ENCODE results near the gene SRP14.
"Not testable (repeated sequence)": the region's sequence is repeated elsewhere in the genome, so short reads cannot be mapped to it uniquely, and the experiment has no call there.

The SRP14 gene

DNA sequence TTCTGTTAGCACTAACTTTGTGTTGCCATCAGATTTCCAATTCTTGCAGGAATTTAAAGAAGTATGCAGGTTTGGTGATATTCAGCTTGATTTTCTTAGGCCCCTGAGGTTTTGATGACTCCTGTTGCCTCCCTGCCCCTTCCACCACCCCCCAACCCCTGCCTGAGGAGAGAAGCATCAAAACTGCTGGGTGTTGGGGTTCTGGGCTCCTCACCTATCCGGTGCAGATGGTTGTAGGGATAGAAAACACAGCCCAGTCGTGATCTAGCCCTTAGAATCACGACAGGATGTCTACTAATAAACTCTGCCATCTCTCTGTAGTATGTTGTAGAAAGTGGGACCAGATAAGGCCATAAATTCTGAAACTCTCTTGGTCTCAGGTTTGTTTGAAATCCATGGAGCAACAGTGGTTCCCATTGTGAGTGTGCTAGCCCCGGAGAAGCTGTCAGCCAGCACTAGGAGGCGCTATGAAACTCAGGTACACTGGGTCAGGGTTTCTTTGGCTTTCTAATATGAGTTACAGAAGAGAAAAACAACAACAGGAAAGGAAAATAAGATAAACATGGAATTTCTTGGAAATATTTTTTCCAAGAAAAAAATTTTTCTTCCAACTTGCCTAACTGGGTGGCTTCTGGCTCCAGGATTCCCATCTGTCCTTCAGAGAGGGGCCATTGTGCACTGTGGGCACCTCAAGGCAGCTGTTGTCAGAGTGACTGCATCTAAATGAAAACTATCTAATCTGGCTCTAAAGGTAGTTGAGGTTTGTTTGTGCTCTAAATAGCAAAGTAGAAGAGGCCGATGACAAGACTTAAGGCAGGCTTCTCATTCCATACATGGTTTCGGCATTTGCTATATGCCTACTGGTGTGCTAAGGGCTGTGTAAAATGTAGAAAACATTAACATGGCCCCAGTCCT, 8.7 kb downstream of the SRP14 start:
- DNase-seq (ENCODE audit: low spot score): no peak

- no peak for DNase-seq (ENCODE audit: low spot score)
Measured at GRCh38 chr15:40028853-40029252, 10.1 kb downstream of the SRP14 start.

- no peak for DNase-seq (ENCODE audit: low spot score)
Measured at GRCh38 chr15:40028193-40028592, 10.8 kb downstream of the SRP14 start.

DNA sequence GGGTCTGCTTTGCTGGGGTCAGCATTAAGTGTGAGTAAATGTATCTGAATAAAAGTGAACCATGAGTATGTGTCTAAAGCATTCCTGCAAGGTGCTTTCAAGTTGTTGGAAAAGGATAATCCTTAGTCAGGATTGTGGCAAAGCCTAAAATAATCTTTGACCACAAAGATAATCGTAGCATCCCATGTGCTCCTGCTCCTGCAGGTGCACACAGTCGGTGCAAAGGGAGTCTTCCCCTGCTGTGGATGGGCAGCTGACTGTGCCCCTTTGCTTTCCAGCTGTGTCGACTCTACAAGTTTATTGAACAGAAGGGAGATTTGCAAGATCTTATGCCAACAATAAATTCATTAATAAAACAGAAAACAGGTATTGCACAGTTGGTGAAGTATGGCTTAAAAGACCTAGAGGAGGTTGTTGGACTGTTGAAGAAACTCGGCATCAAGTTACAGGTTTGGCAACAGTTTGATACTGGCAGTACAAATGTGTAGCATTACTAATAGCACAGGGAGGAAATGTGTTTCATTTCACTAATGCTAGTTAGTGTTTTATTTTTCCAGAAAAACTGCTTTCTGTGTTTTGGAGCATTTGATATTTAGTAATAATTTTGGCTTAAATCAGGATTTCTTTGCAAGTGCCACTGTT, 22.6 kb downstream of the SRP14 start:
- DNase-seq (ENCODE audit: low spot score): no peak

DNA sequence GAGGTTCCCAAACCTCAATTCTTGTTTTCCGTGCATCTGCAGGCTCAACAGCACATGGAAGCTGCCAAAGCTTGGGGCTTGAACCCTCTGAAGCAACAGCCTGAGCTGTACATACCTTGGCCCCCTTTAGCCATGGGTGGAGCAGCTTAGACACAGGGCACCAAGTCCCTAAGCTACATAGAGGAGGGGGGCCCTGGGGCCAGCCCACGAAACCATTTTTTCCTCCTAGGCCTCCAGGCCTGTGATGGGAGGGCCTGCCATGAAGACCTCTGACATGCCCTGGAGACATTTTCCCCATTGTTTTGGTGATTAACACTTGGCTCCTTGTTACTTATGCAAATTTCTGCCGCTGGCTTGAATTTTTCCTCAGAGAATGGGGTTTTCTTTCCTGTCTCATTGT, 24.6 kb downstream of the SRP14 start:
- no peak for DNase-seq (ENCODE audit: low spot score)

DNA sequence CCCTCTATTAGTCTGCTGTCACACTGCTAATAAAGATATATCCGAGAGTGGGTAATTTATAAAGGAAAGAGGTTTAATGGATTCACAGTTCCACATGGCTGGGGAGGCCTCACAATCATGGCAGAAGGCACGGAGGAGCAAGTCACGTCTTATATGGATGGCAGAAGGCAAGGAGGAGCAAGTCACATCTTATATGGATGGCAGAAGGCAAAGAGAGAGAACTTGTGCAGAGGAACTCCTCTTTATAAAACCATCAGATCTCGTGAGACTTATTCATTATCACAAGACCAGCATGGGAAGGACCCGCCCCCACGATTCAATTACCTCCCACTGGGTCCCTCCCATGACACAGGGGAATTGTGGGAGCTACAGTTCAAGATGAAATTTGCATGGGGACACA, 25.6 kb downstream of the SRP14 start:
- DNase-seq (ENCODE audit: low spot score): not testable (repeated sequence)

- DNase-seq (ENCODE audit: low spot score): no peak
Measured at GRCh38 chr15:40011303-40011702, 27.7 kb downstream of the SRP14 start.

GRCh38 chr15:40010686-40011085, 28.3 kb downstream of the SRP14 start:
- DNase-seq (ENCODE audit: low spot score): no peak

- DNase-seq (ENCODE audit: low spot score): no peak
Measured at GRCh38 chr15:40008061-40008765, 30.8 kb downstream of the SRP14 start.

DNA sequence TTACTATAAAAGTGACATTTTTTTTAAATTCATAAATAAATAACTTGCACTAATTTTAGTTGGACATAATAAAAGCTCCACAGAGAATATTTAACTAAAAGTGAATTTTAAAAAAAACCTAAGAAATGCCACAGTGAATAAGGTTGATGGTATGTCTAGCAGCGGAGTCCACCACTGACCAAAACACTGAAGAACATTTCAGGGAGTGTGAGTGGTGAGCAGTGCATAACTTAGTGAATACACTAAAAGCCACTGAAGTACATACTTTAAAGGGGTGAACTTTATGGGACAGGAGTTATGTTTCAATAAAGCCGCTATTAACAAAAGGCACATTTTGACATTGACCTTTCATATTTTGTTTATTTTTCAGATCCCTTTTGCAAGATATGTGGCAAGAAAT, 32.3 kb downstream of the SRP14 start:
- no peak for DNase-seq (ENCODE audit: low spot score)

GRCh38 chr15:40006003-40006402, 33.0 kb downstream of the SRP14 start:
- no peak for DNase-seq (ENCODE audit: low spot score)

DNA sequence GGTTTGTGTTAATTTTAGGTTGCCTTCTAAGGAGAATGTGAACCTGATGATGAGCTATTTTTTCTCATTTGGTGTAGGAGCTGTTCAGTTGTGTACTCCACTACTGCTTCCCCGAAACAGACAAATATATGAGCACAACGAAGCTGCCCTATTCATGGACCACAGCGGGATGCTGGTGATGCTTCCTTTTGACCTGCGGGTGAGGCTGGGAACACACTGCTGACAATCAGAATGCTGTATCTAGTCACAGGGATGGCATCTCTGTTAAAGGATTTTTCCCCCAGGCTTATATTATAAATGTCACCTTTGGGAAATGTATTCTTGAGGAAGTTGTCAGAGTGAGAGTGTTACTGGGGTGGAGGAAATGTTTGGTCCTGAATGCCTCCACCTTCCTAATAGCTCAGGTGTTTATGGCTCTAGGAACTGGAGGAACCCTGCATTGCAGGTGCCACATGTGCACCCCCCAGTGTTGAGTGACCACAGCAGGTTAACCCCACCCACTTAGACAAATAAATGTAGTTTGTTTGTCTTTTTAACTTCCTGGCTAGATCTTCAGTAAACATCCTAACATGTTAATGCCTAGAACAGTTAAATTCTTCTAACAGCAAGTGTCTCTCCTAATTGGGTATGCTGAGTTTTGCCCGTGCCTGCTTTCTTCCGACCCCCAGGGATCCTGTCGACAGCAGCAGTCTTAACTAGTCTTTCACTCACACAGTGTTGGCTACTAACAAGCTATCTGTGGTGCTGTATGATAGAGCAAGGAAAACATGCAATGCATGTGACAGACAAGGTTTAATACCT, 35.7 kb downstream of the SRP14 start:
- no peak for DNase-seq (ENCODE audit: low spot score)

GRCh38 chr15:40002295-40002694, 36.7 kb downstream of the SRP14 start:
- no peak for DNase-seq (ENCODE audit: low spot score)

DNA sequence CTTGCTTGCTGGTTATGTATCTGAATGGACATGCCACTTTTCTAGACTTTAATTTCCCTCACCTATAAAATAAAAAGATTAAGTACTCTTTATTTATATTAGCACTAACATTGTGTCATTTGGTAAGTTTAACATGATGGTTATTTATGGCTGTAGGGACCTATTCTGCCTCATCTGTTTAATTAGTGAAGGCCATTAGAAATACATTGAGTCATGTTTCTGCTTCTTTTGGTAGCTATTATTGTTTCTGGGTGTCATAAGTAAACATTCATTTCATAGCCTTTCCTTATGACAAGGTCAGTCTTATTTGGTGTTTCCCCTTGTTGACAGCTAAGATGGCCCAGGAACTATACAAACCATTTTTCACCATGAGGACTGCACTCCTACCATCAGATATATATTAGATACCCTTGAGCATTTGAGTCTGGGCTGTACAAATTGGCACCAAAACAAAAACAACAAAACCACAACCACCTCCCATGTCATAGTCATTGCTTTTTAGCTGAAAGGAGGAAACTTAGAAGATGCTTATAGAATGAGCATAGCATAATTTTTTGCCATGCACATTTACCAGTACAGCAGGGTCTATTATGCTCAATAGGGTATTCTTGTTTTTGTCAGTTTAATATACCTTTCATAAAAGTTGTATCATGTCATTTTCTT, 39.3 kb downstream of the SRP14 start:
- no peak for DNase-seq (ENCODE audit: low spot score)

DNA sequence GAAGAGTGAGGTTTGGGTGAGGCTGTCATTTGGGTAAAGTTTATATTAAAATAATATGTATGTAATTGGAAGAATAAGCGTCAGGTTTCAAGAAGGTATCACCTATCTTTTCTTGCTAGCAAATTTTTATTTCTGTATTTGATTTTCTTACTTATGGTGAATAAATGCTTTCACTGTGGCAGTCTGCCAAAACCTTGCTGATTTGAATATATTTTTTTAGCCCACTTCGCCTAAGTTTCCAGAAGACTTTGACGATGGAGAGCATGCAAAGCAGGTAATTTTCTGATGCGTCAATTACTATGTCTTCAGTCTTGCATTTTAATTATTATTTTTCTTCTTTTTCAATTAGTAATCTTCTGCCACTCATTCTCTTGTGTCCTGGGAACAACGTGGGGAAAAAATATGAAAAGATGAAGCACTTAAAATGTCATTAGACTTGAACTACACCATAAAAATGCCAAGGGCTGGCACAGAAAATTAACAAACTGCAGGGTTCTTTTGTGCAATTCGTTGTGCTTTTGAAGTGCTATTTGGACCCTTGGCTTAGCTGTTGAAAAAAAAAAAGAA, 40.4 kb downstream of the SRP14 start:
- no peak for DNase-seq (ENCODE audit: low spot score)

DNA sequence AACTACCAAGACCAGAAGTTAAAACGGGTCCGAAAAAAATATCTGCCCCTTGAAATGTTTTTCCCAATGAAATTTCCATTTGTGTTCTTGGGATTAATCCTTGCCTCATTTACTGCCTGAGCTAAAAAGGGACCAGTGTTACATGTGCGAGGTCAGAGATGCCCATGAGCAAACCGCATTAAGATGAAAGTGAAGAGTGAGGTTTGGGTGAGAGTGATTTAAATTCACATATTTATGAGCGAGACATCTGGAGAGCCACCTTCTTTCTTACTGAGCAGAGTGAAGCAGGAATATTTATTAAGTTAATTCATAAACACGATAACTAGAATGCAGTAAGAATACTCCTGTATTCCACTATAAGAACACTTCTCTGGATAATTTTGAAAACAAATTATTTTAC, 41.3 kb downstream of the SRP14 start:
- no peak for DNase-seq (ENCODE audit: low spot score)

- no peak for DNase-seq (ENCODE audit: low spot score)
Measured at GRCh38 chr15:39997031-39997430, 42.0 kb downstream of the SRP14 start.

GRCh38 chr15:39996228-39996627, 42.8 kb downstream of the SRP14 start:
- DNase-seq (ENCODE audit: low spot score): not testable (repeated sequence)

- not testable (repeated sequence) for DNase-seq (ENCODE audit: low spot score)
Measured at GRCh38 chr15:39992953-39993352, 46.0 kb downstream of the SRP14 start.

- no peak for DNase-seq (ENCODE audit: low spot score)
Measured at GRCh38 chr15:39990706-39991105, 48.3 kb downstream of the SRP14 start.

DNA sequence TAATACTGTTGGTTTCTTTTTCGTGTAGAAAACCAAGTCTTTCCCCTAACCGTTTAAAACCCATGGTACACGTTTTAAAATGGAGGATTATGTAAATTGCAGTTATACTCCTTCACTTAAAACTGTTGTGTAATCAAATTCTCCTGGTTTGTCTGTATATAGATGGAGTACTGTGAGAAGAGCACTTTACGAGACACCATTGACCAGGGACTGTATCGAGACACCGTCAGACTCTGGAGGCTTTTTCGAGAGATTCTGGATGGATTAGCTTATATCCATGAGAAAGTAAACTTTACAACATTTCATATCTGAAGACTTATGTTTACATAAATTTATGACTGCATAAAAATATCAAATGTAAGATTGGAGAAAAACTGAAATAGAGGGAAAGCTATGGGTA, 51.2 kb downstream of the SRP14 start:
- DNase-seq (ENCODE audit: low spot score): no peak
